B cell (primary cell): Measurements from ENCODE around the gene MAP2K5. TPM values are rescaled to one million over a fixed set of nuclear protein-coding genes. Genes with fewer than 3 reads are reported as not detected.
A peak's percentile ranks its signal among the peaks of the same experiment; 100 is the strongest.

Experiments used
- ATAC-seq: fragments of 200-7000 bp; cut with Tn5 transposase; one replicate; pipeline ENCODE4 v1.10.0; 2021; ENCODE audit warnings: low read depth, mild to moderate bottlenecking, moderate number of reproducible peaks, moderate library complexity
- CTCF ChIA-PET: fragments of 350-600 bp; sonication (Branson Sonifier 250); formaldehyde crosslinking; loops from one replicate; lab custom pipeline; 2021; ENCODE audit warnings: antibody characterized with exemption, inconsistent platforms; lab: Charles Lee
- POLR2A ChIA-PET: fragments of 350-600 bp; sonication (Branson Sonifier 250); formaldehyde crosslinking; loops from one replicate; lab custom pipeline; 2021; ENCODE audit warnings: antibody characterized with exemption; lab: Charles Lee
- DNase-seq: peaks from one replicate; pipeline ENCODE4 v3.0.0; 2013
- H2AFZ ChIP-seq: 2 replicates; pipeline ENCODE4 v1.6.1; 2012; ENCODE audit warnings: mild to moderate bottlenecking, low read depth, low read length; ENCODE audit not compliant: insufficient read depth, poor library complexity, severe bottlenecking
- H3K27ac ChIP-seq, 2 donors: 1 replicate in 1 of 2; 2 replicates in 1 of 2; pipeline ENCODE4 v1.5.1; 2012 to 2013; ENCODE audit warnings: low read length in 2 of 2, mild to moderate bottlenecking in 2 of 2, moderate library complexity in 1 of 2
- H3K27me3 ChIP-seq, 4 experiments: fragments of 200-600 bp in 1 of 4; sonication (generic) in 1 of 4; replicated peaks in 1 of 4; 1 replicate in 2 of 4; 2 replicates in 2 of 4; pipeline versions ENCODE4 v1.6.1 to v1.7.0; 2013 to 2016; ENCODE audit warnings: low read length in 3 of 4, mild to moderate bottlenecking in 2 of 4, mixed read lengths in 1 of 4, moderate library complexity in 1 of 4; ENCODE audit not compliant: insufficient read depth in 4 of 4, control insufficient read depth in 3 of 4; ENCODE audit errors: control extremely low read depth in 1 of 4
- H3K36me3 ChIP-seq, 2 experiments: replicated peaks in 1 of 2; 1 replicate in 1 of 2; 2 replicates in 1 of 2; pipeline versions ENCODE4 v1.6.1 to v1.7.1; 2013; ENCODE audit warnings: low read length in 1 of 2; ENCODE audit not compliant: insufficient read depth in 2 of 2, control insufficient read depth in 1 of 2; ENCODE audit errors: control extremely low read depth in 1 of 2, extremely low read depth in 1 of 2
- H3K4me1 ChIP-seq, 2 donors: fragments of 200-600 bp in 1 of 2; sonication (generic) in 1 of 2; 1 replicate in 1 of 2; 2 replicates in 1 of 2; pipeline versions ENCODE4 v1.5.1 to v1.6.1; 2013 to 2017; ENCODE audit warnings: low read length in 2 of 2; ENCODE audit not compliant: control insufficient read depth in 2 of 2, insufficient read depth in 2 of 2
- H3K4me2 ChIP-seq: replicated peaks from 2 replicates; pipeline ENCODE3; 2012; ENCODE audit warnings: mild to moderate bottlenecking, low read depth, low read length; ENCODE audit not compliant: poor library complexity, severe bottlenecking
- H3K4me3 ChIP-seq, 5 experiments: fragments of 200-600 bp in 1 of 5; sonication (generic) in 1 of 5; 1 replicate in 3 of 5; 2 replicates in 2 of 5; pipeline versions ENCODE4 v1.5.1 to v1.7.0; 2011 to 2016; ENCODE audit warnings: low read length in 4 of 5, mild to moderate bottlenecking in 4 of 5, low read depth in 2 of 5, control low read depth in 1 of 5, moderate library complexity in 1 of 5; ENCODE audit not compliant: insufficient read depth in 1 of 5; ENCODE audit errors: control extremely low read depth in 1 of 5, extremely low read depth in 1 of 5
- H3K79me2 ChIP-seq: fragments of 200-600 bp; sonication (generic); one replicate; pipeline ENCODE4 v1.6.0; 2016; ENCODE audit warnings: low read length; ENCODE audit not compliant: control insufficient read depth, insufficient read depth
- H3K9ac ChIP-seq: fragments of 200-600 bp; sonication (generic); 2 replicates; pipeline ENCODE4 v1.6.1; 2017; ENCODE audit warnings: mild to moderate bottlenecking, low read length, moderate library complexity
- H3K9me3 ChIP-seq, 3 donors: one replicate each; pipeline versions ENCODE4 v1.6.1 to v1.7.1; 2013; ENCODE audit warnings: low read length in 2 of 3; ENCODE audit not compliant: control insufficient read depth in 2 of 3, insufficient read depth in 1 of 3; ENCODE audit errors: control extremely low read depth in 1 of 3
- H4K20me1 ChIP-seq: 2 replicates; pipeline ENCODE4 v1.6.0; 2012; ENCODE audit warnings: mild to moderate bottlenecking, low read length; ENCODE audit not compliant: insufficient read depth, control insufficient read depth, poor library complexity, severe bottlenecking
- H3K27ac Mint-ChIP-seq: one replicate; pipeline ENCODE4 v1.8.0; 2021; ENCODE audit warnings: mixed read lengths
- H3K27me3 Mint-ChIP-seq: one replicate; pipeline ENCODE4 v1.8.0; 2021; ENCODE audit warnings: mixed read lengths
- H3K4me1 Mint-ChIP-seq: one replicate; pipeline ENCODE4 v1.8.0; 2021; ENCODE audit warnings: mixed read lengths
- H3K4me3 Mint-ChIP-seq: one replicate; pipeline ENCODE4 v1.8.0; 2021; ENCODE audit warnings: mixed read lengths
- H3K9me3 Mint-ChIP-seq: one replicate; pipeline ENCODE4 v1.8.0; 2022; ENCODE audit warnings: mixed read lengths; ENCODE audit not compliant: insufficient read depth
- CTCF ChIP-seq: fragments of 200-600 bp; IDR thresholded peaks from one replicate; pipeline ENCODE4 v1.8.0; 2022; ENCODE audit warnings: antibody characterized with exemption, mild to moderate bottlenecking
- EZH2 ChIP-seq: IDR thresholded peaks from 2 replicates; pipeline ENCODE4 v1.6.1; 2012; ENCODE audit warnings: borderline replicate concordance, low read depth, mild to moderate bottlenecking, moderate library complexity, low read length; ENCODE audit not compliant: insufficient read depth, poor library complexity, severe bottlenecking
- WGBS: methylation state at CpG from one replicate; pipeline ENCODE4 v1.1.5; 2013; ENCODE audit warnings: missing lambda C conversion rate; ENCODE audit not compliant: insufficient coverage; 5-methylcytosine and 5-hydroxymethylcytosine counted together
- intact Hi-C: fragments of 100-400 bp; cut with micrococcal nuclease; formaldehyde crosslinking; loops from one replicate; pipeline ENCODE4 v1.10.0; 2022
- polyA plus RNA-seq: library from polyadenylated mRNA; depleted of rRNA; stranded (reverse); fragments of >200 nt; gene quantifications from 2 replicates; pipeline ENCODE4 v1.2.3, GENCODE V29; 2012
- total RNA-seq, 2 donors: library from RNA; stranded (reverse); fragments of 120-200 nt in 1 of 2; gene quantifications; 1 replicate in 1 of 2; 2 replicates in 1 of 2; pipeline versions ENCODE4 v1.2.3 to v1.2.4, GENCODE V29; 2013 to 2022

Gene MAP2K5
- total and polyA plus RNA-seq, 2 donors (not counting 1 experiment from before 2014, with no cell fraction given) = 11.1 to 40.0 TPM

- POLR2A ChIA-PET = interaction anchor here (1.9 to 3.3 kb wide), 2 partner anchors 10 to 42 kb away, joined by 7 to 20 read pairs; no protein-coding TSS in a partner anchor
- peaks cover 0 to 91% (median 21%) of the 10 kb centered on the region in 3 donors for H3K9me3 ChIP-seq
- 5% methylated on average over 43 of the region's 58 CpGs for WGBS
- CTCF ChIA-PET = interaction anchor here (1.1 to 16.8 kb wide), 6 partner anchors 10 to 324 kb away, joined by 4 to 237 read pairs (median 11); no protein-coding TSS in a partner anchor
- H3K4me2 ChIP-seq = peak within 1 kb of the TSS; percentile 83
- intact Hi-C loops = loop anchor here (2.0 kb wide), 1 partner anchor 42 kb away; no protein-coding TSS in a partner anchor
- no peaks in the 10 kb centered on the region for H3K36me3 ChIP-seq
- H3K4me3 ChIP-seq = peak within 1 kb of the TSS in 2 of 5 experiments; percentile 8 to 50
- Mint-ChIP-seq H3K9me3 (no peaks in the 10 kb centered on the region), H3K4me3 (peak within 1 kb of the TSS; percentile 90), H3K27ac (peak within 1 kb of the TSS; percentile 89), H3K27me3 (peaks cover 64% of the 10 kb centered on the region), H3K4me1 (peaks cover 63% of the 10 kb centered on the region)
- H4K20me1 ChIP-seq = peaks cover 31% of the 10 kb centered on the region
- TF ChIP-seq EZH2 (no peak), CTCF (no peak)
- DNase-seq (peak; percentile 51), ATAC-seq (no peak)
- H3K9ac ChIP-seq = peak within 1 kb of the TSS; percentile 11
- H3K27ac ChIP-seq = no peak within 1 kb of the TSS
- peaks cover 76 to 90% of the 10 kb centered on the region in 2 donors for H3K4me1 ChIP-seq
- H2AFZ ChIP-seq = no peak within 1 kb of the TSS
- no peaks in the 10 kb centered on the region for H3K79me2 ChIP-seq
- H3K27me3 ChIP-seq = peaks cover 0 to 89% (median 73%) of the 10 kb centered on the region in 4 experiments
Observed at GRCh38 chr15:67824976-67825880, 282.7 kb downstream of the MAP2K5 start, which contains the start of gene SKOR1. TSS of gene SKOR1 (plus strand) at chr15:67825509. CDS start at chr15:67825603, 94 bp downstream.
